HEK293 (cell line): ENCODE measurements around the gene ZGLP1.

Source experiments
- CTCF ChIA-PET: fragments of 350-600 bp; formaldehyde crosslinking; extraction: SDS; loops from one replicate; lab custom pipeline; 2021; ENCODE audit warnings: antibody characterized with exemption; lab: Yijun Ruan, JAX
- POLR2A ChIA-PET: fragments of 300-600 bp; formaldehyde crosslinking; extraction: SDS; loops from one replicate; lab custom pipeline; 2020; ENCODE audit warnings: antibody characterized with exemption, inconsistent platforms; lab: Yijun Ruan, JAX
- H3K27ac ChIP-seq: fragments of 200-500 bp; sonication (Bioruptor generic); 2 replicates; pipeline ENCODE4 v1.5.1; 2014; ENCODE audit warnings: low read depth, low read length, control low read depth, inconsistent platforms; ENCODE audit errors: extremely low read depth
- H3K36me3 ChIP-seq, 2 experiments: fragments of 200-500 bp in 1 of 2; sonication (Bioruptor generic) in 1 of 2; 1 replicate in 1 of 2; 2 replicates in 1 of 2; pipeline ENCODE4 v1.5.1; 2014 to 2017; ENCODE audit warnings: inconsistent platforms in 2 of 2, low read length in 2 of 2; ENCODE audit not compliant: control insufficient read depth in 2 of 2, insufficient read depth in 1 of 2
- H3K4me1 ChIP-seq: fragments of 200-500 bp; sonication (Bioruptor generic); 2 replicates; pipeline ENCODE4 v1.5.1; 2014; ENCODE audit warnings: mild to moderate bottlenecking, low read length, inconsistent platforms; ENCODE audit not compliant: control insufficient read depth, insufficient read depth
- H3K4me3 ChIP-seq: 2 replicates; pipeline ENCODE4 v1.5.1; 2011; ENCODE audit warnings: low read depth, mild to moderate bottlenecking, control low read depth, low read length, moderate library complexity
- H3K9me3 ChIP-seq: fragments of 200-500 bp; sonication (Bioruptor generic); 2 replicates; pipeline ENCODE4 v1.5.1; 2014; ENCODE audit warnings: low read depth, low read length, inconsistent platforms; ENCODE audit not compliant: control insufficient read depth, insufficient read depth
- BCL11A ChIP-seq: fragments of 450-650 bp; formaldehyde crosslinking; IDR thresholded peaks from 2 replicates; pipeline ENCODE4 v1.5.1; 2016; ENCODE audit warnings: low read depth, missing biosample characterization, missing genetic modification characterization
- BCL6B ChIP-seq: fragments of 450-650 bp; formaldehyde crosslinking; IDR thresholded peaks from 2 replicates; pipeline ENCODE4 v1.5.1; 2017; ENCODE audit warnings: missing biosample characterization, missing genetic modification characterization
- GLI2 ChIP-seq: fragments of 450-650 bp; formaldehyde crosslinking; IDR thresholded peaks from 2 replicates; pipeline ENCODE4; 2017; ENCODE audit warnings: missing biosample characterization, missing genetic modification characterization, low read depth, borderline replicate concordance
- HOXC10 ChIP-seq: sonication (generic); formaldehyde crosslinking; IDR thresholded peaks from 2 replicates; pipeline ENCODE4 v1.8.1; 2023; ENCODE audit warnings: mild to moderate bottlenecking, missing genetic modification reagents
- SP2 ChIP-seq: fragments of 450-650 bp; formaldehyde crosslinking; IDR thresholded peaks from 2 replicates; pipeline ENCODE4 v1.5.1; 2016; ENCODE audit warnings: missing biosample characterization, missing genetic modification characterization
- YY1 ChIP-seq: fragments of 450-650 bp; formaldehyde crosslinking; IDR thresholded peaks from 2 replicates; pipeline ENCODE4 v1.5.1; 2018; ENCODE audit warnings: missing biosample characterization, missing genetic modification characterization
- YY2 ChIP-seq: fragments of 450-650 bp; formaldehyde crosslinking; IDR thresholded peaks from 2 replicates; pipeline ENCODE4 v1.5.1; 2016; ENCODE audit warnings: missing biosample characterization, missing genetic modification characterization
- ZFP3 ChIP-seq: fragments of 450-650 bp; formaldehyde crosslinking; IDR thresholded peaks from 2 replicates; pipeline ENCODE4 v1.5.1; 2016; ENCODE audit warnings: low read depth, missing biosample characterization, missing genetic modification characterization
- ZNF133 ChIP-seq: fragments of 450-650 bp; formaldehyde crosslinking; IDR thresholded peaks from 2 replicates; pipeline ENCODE4 v1.5.1; 2016; ENCODE audit warnings: missing biosample characterization, missing genetic modification characterization
- ZNF175 ChIP-seq: fragments of 450-650 bp; formaldehyde crosslinking; IDR thresholded peaks from 2 replicates; pipeline ENCODE4 v1.5.1; 2016; ENCODE audit warnings: missing biosample characterization, missing genetic modification characterization
- ZNF394 ChIP-seq: fragments of 450-650 bp; formaldehyde crosslinking; IDR thresholded peaks from 2 replicates; pipeline ENCODE4 v1.5.1; 2016; ENCODE audit warnings: missing biosample characterization, missing genetic modification characterization, mild to moderate bottlenecking, moderate library complexity, borderline replicate concordance
- ZNF488 ChIP-seq: fragments of 450-650 bp; formaldehyde crosslinking; IDR thresholded peaks from 2 replicates; pipeline ENCODE4 v1.5.1; 2016; ENCODE audit warnings: missing biosample characterization, missing genetic modification characterization
- ZNF530 ChIP-seq: fragments of 450-650 bp; formaldehyde crosslinking; IDR thresholded peaks from 2 replicates; pipeline ENCODE4 v1.5.1; 2016; ENCODE audit warnings: low read depth, missing biosample characterization, missing genetic modification characterization
- ZNF571 ChIP-seq: fragments of 450-650 bp; formaldehyde crosslinking; IDR thresholded peaks from 2 replicates; pipeline ENCODE4 v1.5.0; 2017; ENCODE audit warnings: missing biosample characterization, missing genetic modification characterization
- ZNF623 ChIP-seq: fragments of 450-650 bp; formaldehyde crosslinking; IDR thresholded peaks from 2 replicates; pipeline ENCODE4 v1.5.1; 2016; ENCODE audit warnings: missing biosample characterization, missing genetic modification characterization
- ZNF776 ChIP-seq: fragments of 450-650 bp; formaldehyde crosslinking; IDR thresholded peaks from 2 replicates; pipeline ENCODE4 v1.5.0; 2017; ENCODE audit warnings: missing biosample characterization, missing genetic modification characterization, borderline replicate concordance
- ZNF843 ChIP-seq: fragments of 450-650 bp; formaldehyde crosslinking; IDR thresholded peaks from 2 replicates; pipeline ENCODE4 v1.5.1; 2016; ENCODE audit warnings: missing biosample characterization, missing genetic modification characterization
- ZSCAN16 ChIP-seq: fragments of 450-650 bp; formaldehyde crosslinking; IDR thresholded peaks from 2 replicates; pipeline ENCODE4 v1.5.1; 2016; ENCODE audit warnings: missing biosample characterization, missing genetic modification characterization
- TF ChIP-seq, protein P1 (sequence below): fragments of 450-650 bp; formaldehyde crosslinking; IDR thresholded peaks from 2 replicates; pipeline ENCODE4 v1.5.1; 2017; ENCODE audit warnings: missing biosample characterization, missing genetic modification characterization
- TF ChIP-seq, protein P2 (sequence below): fragments of 450-650 bp; formaldehyde crosslinking; IDR thresholded peaks from 2 replicates; pipeline ENCODE4 v1.5.1; 2016; ENCODE audit warnings: missing biosample characterization, missing genetic modification characterization
- TF ChIP-seq, protein P3 (sequence below): fragments of 450-650 bp; formaldehyde crosslinking; IDR thresholded peaks from 2 replicates; pipeline ENCODE4 v1.5.1; 2016; ENCODE audit warnings: missing biosample characterization, missing genetic modification characterization
- TF ChIP-seq, protein P4 (sequence below): fragments of 450-650 bp; formaldehyde crosslinking; IDR thresholded peaks from 2 replicates; pipeline ENCODE4 v1.5.1; 2016; ENCODE audit warnings: missing biosample characterization, missing genetic modification characterization
- TF ChIP-seq, protein P5 (sequence below): fragments of 450-650 bp; IDR thresholded peaks from 2 replicates; pipeline ENCODE4 v1.5.1; 2018; ENCODE audit warnings: missing biosample characterization, missing genetic modification characterization

The ZGLP1 gene

GRCh38 chr19:10316229-10317044, 6.8 kb upstream of the ZGLP1 start (continued):
- TF ChIP-seq, protein P1, sequence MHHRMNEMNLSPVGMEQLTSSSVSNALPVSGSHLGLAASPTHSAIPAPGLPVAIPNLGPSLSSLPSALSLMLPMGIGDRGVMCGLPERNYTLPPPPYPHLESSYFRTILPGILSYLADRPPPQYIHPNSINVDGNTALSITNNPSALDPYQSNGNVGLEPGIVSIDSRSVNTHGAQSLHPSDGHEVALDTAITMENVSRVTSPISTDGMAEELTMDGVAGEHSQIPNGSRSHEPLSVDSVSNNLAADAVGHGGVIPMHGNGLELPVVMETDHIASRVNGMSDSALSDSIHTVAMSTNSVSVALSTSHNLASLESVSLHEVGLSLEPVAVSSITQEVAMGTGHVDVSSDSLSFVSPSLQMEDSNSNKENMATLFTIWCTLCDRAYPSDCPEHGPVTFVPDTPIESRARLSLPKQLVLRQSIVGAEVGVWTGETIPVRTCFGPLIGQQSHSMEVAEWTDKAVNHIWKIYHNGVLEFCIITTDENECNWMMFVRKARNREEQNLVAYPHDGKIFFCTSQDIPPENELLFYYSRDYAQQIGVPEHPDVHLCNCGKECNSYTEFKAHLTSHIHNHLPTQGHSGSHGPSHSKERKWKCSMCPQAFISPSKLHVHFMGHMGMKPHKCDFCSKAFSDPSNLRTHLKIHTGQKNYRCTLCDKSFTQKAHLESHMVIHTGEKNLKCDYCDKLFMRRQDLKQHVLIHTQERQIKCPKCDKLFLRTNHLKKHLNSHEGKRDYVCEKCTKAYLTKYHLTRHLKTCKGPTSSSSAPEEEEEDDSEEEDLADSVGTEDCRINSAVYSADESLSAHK: no peak
- TF ChIP-seq ZSCAN16 (tag by site-specific recombination): no peak
- TF ChIP-seq, all 188 proteins: peak for 7

GRCh38 chr19:10315335-10316214, 6.0 kb upstream of the ZGLP1 start, which contains the start of gene FDX2:
Gene FDX2, minus strand, starts transcription at chr19:10316015. Its CDS starts 19 bp downstream, at chr19:10315996.
- POLR2A ChIA-PET: interaction anchor here (0.6 to 1.6 kb wide), 10 partner anchors 9 to 70 kb away, joined by 3 to 8 read pairs (median 5); partner anchors contain the start of genes ICAM1, ICAM4, RAVER1 and TYK2
- Histone ChIP-seq H3K9me3 (no peaks in the 10 kb centered on the region), H3K27ac (peak within 1 kb of the TSS; percentile 68; the same call in 1 of the 2 replicates), H3K4me3 (peak within 1 kb of the TSS; percentile 79), H3K36me3 (peaks cover 13 to 60% of the 10 kb centered on the region in 2 experiments; a peak in 2 of 3 replicates), H3K4me1 (peaks cover 3% of the 10 kb centered on the region)
- CTCF ChIA-PET: interaction anchor here (1.1 to 2.4 kb wide), 2 partner anchors 46 to 57 kb away, joined by 4 to 8 read pairs; no protein-coding TSS in a partner anchor
- TF ChIP-seq ZNF571 (tag by site-specific recombination) (no peak), ZNF843 (0 out of 2 replicates have a peak, but pooled peaks have one; percentile 30), ZNF394 (no peak; the same call in 1 of the 2 replicates), ZNF530 (tag by site-specific recombination) (no peak), ZNF133 (tag by site-specific recombination) (no peak; the same call in 1 of the 2 replicates), YY1 (tag by site-specific recombination) (peak; percentile 96), ZNF488 (no peak), SP2 (tag by site-specific recombination) (peak; percentile 56), ZSCAN16 (tag by site-specific recombination) (no peak), BCL6B (tag by site-specific recombination) (no peak), ZNF175 (no peak), YY2 (tag by site-specific recombination) (peak; percentile 97), HOXC10 (no peak), ZNF623 (tag by site-specific recombination) (no peak), ZFP3 (tag by site-specific recombination) (no peak), BCL11A (tag by site-specific recombination) (no peak), ZNF776 (no peak), GLI2 (no peak)
- TF ChIP-seq, protein P2, sequence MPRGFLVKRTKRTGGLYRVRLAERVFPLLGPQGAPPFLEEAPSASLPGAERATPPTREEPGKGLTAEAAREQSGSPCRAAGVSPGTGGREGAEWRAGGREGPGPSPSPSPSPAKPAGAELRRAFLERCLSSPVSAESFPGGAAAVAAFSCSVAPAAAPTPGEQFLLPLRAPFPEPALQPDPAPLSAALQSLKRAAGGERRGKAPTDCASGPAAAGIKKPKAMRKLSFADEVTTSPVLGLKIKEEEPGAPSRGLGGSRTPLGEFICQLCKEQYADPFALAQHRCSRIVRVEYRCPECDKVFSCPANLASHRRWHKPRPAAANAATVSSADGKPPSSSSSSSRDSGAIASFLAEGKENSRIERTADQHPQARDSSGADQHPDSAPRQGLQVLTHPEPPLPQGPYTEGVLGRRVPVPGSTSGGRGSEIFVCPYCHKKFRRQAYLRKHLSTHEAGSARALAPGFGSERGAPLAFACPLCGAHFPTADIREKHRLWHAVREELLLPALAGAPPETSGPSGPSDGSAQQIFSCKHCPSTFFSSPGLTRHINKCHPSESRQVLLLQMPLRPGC (tag by site-specific recombination): no peak
- TF ChIP-seq, protein P3, sequence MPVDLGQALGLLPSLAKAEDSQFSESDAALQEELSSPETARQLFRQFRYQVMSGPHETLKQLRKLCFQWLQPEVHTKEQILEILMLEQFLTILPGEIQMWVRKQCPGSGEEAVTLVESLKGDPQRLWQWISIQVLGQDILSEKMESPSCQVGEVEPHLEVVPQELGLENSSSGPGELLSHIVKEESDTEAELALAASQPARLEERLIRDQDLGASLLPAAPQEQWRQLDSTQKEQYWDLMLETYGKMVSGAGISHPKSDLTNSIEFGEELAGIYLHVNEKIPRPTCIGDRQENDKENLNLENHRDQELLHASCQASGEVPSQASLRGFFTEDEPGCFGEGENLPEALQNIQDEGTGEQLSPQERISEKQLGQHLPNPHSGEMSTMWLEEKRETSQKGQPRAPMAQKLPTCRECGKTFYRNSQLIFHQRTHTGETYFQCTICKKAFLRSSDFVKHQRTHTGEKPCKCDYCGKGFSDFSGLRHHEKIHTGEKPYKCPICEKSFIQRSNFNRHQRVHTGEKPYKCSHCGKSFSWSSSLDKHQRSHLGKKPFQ: no peak
- TF ChIP-seq, protein P4, sequence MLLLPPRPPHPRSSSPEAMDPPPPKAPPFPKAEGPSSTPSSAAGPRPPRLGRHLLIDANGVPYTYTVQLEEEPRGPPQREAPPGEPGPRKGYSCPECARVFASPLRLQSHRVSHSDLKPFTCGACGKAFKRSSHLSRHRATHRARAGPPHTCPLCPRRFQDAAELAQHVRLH (tag by site-specific recombination): no peak
- TF ChIP-seq, protein P5, sequence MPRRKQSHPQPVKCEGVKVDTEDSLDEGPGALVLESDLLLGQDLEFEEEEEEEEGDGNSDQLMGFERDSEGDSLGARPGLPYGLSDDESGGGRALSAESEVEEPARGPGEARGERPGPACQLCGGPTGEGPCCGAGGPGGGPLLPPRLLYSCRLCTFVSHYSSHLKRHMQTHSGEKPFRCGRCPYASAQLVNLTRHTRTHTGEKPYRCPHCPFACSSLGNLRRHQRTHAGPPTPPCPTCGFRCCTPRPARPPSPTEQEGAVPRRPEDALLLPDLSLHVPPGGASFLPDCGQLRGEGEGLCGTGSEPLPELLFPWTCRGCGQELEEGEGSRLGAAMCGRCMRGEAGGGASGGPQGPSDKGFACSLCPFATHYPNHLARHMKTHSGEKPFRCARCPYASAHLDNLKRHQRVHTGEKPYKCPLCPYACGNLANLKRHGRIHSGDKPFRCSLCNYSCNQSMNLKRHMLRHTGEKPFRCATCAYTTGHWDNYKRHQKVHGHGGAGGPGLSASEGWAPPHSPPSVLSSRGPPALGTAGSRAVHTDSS: no peak
